ENCODE data around the gene RAB39A. TPM values are rescaled to one million over a fixed set of nuclear protein-coding genes. Genes with fewer than 3 reads are reported as not detected.

The RAB39A gene
- polyA plus RNA-seq, 4 donors: 0.27 to 2.1 (median 0.58) TPM; not detected in 1

DNA sequence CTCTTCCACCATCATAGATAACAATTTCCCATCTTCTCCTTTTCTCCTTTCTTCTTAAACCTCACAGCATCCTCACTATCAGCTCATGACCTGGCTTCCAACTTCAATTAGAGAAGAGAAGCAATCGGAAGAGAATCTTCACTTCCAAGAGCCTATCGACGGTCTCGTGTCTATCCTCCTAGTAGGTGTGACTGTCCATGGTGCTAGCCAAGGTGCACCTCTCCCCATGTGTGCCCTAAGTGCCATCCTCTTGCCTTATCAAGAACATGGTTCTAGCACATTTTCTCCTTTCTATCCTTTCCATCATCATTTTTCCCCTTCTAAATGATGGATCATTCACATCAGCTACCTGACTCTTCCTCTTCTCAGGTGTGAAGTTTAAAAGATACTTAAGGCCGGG is 75.4 kb downstream of the RAB39A start:
- Histone ChIP-seq H3K27ac (ENCODE audit: low read depth in 1 of 3, low read length in 2 of 3) (no peak overlapping the region), H3K4me1 (ENCODE audit: control insufficient read depth in 3 of 3, insufficient read depth in 2 of 3, low read depth in 1 of 3, low read length in 2 of 3) (peaks cover 0 to 2% (median 0%) of the 10 kb centered on the region in 3 donors), H3K27me3 (ENCODE audit: control insufficient read depth in 3 of 3, insufficient read depth in 3 of 3, low read length in 3 of 3) (no peaks in the 10 kb centered on the region), H3K9me3 (ENCODE audit: control insufficient read depth in 2 of 2, insufficient read depth in 1 of 2, low read depth in 1 of 2, low read length in 1 of 2) (no peaks in the 10 kb centered on the region), H3K4me3 (ENCODE audit: low read depth in 1 of 3, low read length in 3 of 3) (no peak overlapping the region), H3K36me3 (ENCODE audit: control insufficient read depth in 3 of 3, insufficient read depth in 2 of 3, low read depth in 1 of 3, low read length in 3 of 3) (no peaks in the 10 kb centered on the region)
- FAIRE-seq: no peak
- 90 to 94% (median 91%) methylated on average over 5 of the region's 5 CpGs for WGBS, 3 donors
- no peak for DNase-seq

DNA sequence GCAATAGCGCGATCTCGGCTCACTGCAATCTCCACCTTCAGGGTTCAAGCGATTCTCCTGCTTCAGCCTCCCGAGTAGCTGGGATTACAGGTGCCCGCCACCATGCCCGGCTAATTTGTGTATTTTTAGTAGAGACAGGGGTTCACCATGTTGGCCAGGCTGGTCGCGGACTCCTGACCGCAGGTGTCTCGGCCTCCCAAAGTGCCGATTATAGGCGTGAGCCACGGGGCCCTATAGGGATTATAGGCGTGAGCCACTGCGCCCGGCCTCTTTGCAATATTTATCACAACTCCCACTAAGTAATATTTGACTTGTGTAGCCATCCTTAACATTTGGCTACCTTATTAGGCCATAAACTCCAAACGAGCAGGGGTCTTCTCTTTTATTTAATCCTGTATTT is 79.6 kb downstream of the RAB39A start:
- no peak for FAIRE-seq

DNA sequence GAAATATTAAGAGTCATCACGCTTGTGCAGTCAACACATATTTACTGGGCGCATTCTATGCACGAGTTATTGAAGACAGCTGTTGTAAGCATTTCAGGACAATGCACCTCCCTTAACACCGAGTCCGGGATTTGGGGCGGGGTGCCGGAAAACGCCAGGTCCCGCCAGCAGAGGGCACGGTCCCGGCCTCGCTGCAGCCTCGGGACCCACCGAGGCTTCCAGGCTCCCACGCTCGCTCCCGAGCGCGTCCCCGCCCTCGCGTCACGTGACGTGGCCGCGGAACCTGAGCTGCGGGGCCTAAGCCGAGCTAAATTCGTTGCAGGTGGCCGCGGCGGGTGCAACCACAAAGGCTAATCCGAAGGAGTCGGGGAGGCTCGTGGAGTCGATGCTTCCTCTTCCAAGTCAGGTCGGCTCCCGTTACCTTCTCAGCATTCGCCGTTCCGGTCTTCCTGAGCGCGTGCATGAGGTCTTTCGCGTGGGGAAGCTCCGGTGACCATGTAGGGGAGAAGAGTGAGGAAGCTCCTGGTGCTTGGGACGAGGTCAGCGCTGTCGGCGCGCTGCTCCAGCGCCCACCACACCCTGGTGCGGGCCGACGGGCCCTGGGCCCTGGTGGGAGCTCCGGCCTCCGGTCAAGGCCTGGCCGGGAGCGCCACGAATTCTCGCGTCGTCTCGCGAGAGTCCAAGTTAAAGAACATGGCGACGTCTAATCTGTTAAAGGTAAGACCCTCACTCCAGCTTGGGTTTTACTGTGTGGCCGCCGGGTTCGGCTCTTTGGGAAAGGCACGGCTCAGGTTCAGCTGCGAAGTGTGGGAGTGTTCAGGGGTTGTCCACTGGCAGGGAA is 80.6 kb downstream of the RAB39A start, which contains the start of gene CUL5:
CUL5 (plus strand) TSS at position 243 of the 841 bp plus-strand sequence; CDS start at position 694, 451 bp downstream.
- Histone ChIP-seq H3K36me3 (ENCODE audit: control insufficient read depth in 3 of 3, insufficient read depth in 2 of 3, low read depth in 1 of 3, low read length in 3 of 3) (no peaks in the 10 kb centered on the region), H3K4me1 (ENCODE audit: control insufficient read depth in 3 of 3, insufficient read depth in 2 of 3, low read depth in 1 of 3, low read length in 2 of 3) (peaks cover 0 to 5% (median 2%) of the 10 kb centered on the region in 3 donors), H3K27me3 (ENCODE audit: control insufficient read depth in 3 of 3, insufficient read depth in 3 of 3, low read length in 3 of 3) (no peaks in the 10 kb centered on the region), H3K4me3 (ENCODE audit: low read depth in 1 of 3, low read length in 3 of 3) (peak within 1 kb of the TSS; percentile 79 to 99 (median 90)), H3K9me3 (ENCODE audit: control insufficient read depth in 2 of 2, insufficient read depth in 1 of 2, low read depth in 1 of 2, low read length in 1 of 2) (no peaks in the 10 kb centered on the region), H3K27ac (ENCODE audit: low read depth in 1 of 3, low read length in 2 of 3) (peak within 1 kb of the TSS; percentile 95 to 100 (median 98))
- 0% methylated on average over 72 of the region's 72 CpGs for WGBS, 3 donors
- DNase-seq (peak; percentile 88 to 98), FAIRE-seq (no peak)

More for the DNA sequence above, 79.6 kb downstream of the RAB39A start:
- 94 to 95% (median 94%) methylated on average over 18 of the region's 18 CpGs for WGBS, 3 donors
- Histone ChIP-seq H3K36me3 (ENCODE audit: control insufficient read depth in 3 of 3, insufficient read depth in 2 of 3, low read depth in 1 of 3, low read length in 3 of 3) (no peaks in the 10 kb centered on the region), H3K4me1 (ENCODE audit: control insufficient read depth in 3 of 3, insufficient read depth in 2 of 3, low read depth in 1 of 3, low read length in 2 of 3) (peaks cover 0 to 5% (median 2%) of the 10 kb centered on the region in 3 donors), H3K4me3 (ENCODE audit: low read depth in 1 of 3, low read length in 3 of 3) (no peak overlapping the region), H3K27ac (ENCODE audit: low read depth in 1 of 3, low read length in 2 of 3) (no peak overlapping the region), H3K27me3 (ENCODE audit: control insufficient read depth in 3 of 3, insufficient read depth in 3 of 3, low read length in 3 of 3) (no peaks in the 10 kb centered on the region), H3K9me3 (ENCODE audit: control insufficient read depth in 2 of 2, insufficient read depth in 1 of 2, low read depth in 1 of 2, low read length in 1 of 2) (no peaks in the 10 kb centered on the region)
- no peak for DNase-seq

DNA sequence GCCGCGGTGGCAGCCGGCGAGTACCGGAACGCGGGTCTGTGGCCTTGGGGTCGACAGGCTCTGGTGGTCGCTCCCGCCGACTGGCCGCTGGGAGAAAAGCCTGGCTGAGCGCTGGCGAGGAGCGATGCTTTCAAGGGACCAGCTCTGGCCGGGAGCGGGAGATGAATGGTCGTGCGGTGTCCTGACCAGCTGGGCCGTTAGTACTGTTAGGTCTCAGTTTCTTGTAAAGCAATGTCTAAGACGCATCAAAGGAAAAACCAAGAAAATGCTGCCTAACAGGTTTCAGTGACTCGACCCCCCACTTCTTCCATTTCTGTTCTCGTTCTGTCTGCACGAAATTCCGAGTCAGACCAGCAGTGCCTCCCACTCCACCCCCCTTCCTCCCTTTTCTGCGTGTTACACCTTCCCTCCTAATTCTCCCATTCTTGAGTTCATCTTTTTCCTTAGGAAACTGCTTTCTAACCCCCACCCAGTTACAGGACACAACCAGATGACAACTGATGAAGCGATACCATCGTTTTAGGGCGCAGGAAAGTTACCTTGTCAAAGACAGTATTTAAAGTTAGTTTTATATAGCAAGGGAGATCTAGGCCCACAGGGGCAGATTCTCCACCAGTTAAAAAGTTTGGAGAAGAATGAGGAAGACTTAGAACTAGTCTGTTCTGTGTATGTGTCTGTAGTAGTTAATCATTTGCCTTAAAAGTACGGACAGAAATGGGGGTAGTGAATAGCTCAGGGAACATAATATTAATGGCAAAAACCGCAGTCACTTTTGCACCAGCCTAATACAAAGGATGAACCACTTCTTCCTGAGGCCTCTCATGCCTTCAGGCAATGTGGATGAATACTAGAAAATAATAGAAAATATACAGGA is 81.5 kb downstream of the RAB39A start:
- Histone ChIP-seq H3K4me1 (ENCODE audit: control insufficient read depth in 3 of 3, insufficient read depth in 2 of 3, low read depth in 1 of 3, low read length in 2 of 3) (peaks cover 0 to 5% (median 2%) of the 10 kb centered on the region in 3 donors), H3K36me3 (ENCODE audit: control insufficient read depth in 3 of 3, insufficient read depth in 2 of 3, low read depth in 1 of 3, low read length in 3 of 3) (no peaks in the 10 kb centered on the region), H3K9me3 (ENCODE audit: control insufficient read depth in 2 of 2, insufficient read depth in 1 of 2, low read depth in 1 of 2, low read length in 1 of 2) (no peaks in the 10 kb centered on the region), H3K4me3 (ENCODE audit: low read depth in 1 of 3, low read length in 3 of 3) (peak overlapping the region; percentile 79 to 99 (median 90)), H3K27me3 (ENCODE audit: control insufficient read depth in 3 of 3, insufficient read depth in 3 of 3, low read length in 3 of 3) (no peaks in the 10 kb centered on the region), H3K27ac (ENCODE audit: low read depth in 1 of 3, low read length in 2 of 3) (peak overlapping the region; percentile 95 to 100 (median 98))
- 1 to 2% (median 1%) methylated on average over 28 to 31 of the region's 31 CpGs for whole genome bisulfite sequencing, 3 donors
- DNase-seq: peak in 1 of 2 donors; percentile 15
- no peak for FAIRE-seq

DNA sequence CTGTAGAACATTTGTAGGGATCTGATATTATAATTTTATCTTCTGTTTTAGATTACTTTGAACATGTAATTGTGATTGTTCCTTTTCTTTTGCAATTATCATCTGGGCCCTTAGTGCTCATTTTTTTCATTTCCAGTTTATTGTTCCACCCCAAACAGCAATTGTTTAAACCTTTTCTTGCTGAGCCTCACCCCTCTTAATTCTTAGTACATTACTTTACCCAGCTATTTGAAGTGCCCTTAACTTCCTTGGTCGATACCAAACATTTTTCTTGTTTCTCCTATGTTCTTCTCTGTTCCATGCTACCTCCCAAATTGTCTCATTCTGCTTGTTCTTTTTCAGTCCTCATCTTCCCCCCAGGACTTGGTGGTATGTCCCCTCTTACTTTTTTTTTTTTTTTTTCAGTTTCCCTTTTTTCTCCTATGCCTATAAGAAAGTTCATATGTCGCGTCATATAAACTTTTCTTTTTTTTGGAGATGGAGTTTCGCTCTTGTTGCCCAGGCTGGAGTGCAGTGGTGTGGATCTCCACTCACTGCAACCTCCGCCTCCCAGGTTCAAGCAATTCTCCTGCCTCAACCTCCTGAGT is 84.0 kb downstream of the RAB39A start:
- FAIRE-seq: no peak
- no peaks in the 10 kb centered on the region for H3K9me3 ChIP-seq (ENCODE audit: control insufficient read depth in 2 of 2, insufficient read depth in 1 of 2, low read depth in 1 of 2, low read length in 1 of 2)
- WGBS, 3 donors: 93 to 97% (median 94%) methylated on average over 5 of the region's 5 CpGs

More for the DNA sequence above, 84.0 kb downstream of the RAB39A start:
- H3K27me3 ChIP-seq (ENCODE audit: control insufficient read depth in 3 of 3, insufficient read depth in 3 of 3, low read length in 3 of 3): no peaks in the 10 kb centered on the region
- H3K4me1 ChIP-seq (ENCODE audit: control insufficient read depth in 3 of 3, insufficient read depth in 2 of 3, low read depth in 1 of 3, low read length in 2 of 3): peaks cover 0 to 5% (median 2%) of the 10 kb centered on the region in 3 donors
- H3K36me3 ChIP-seq (ENCODE audit: control insufficient read depth in 3 of 3, insufficient read depth in 2 of 3, low read depth in 1 of 3, low read length in 3 of 3): peaks cover 0 to 2% (median 0%) of the 10 kb centered on the region in 3 donors
- DNase-seq: no peak
- no peak overlapping the region for H3K4me3 ChIP-seq (ENCODE audit: low read depth in 1 of 3, low read length in 3 of 3)
- no peak overlapping the region for H3K27ac ChIP-seq (ENCODE audit: low read depth in 1 of 3, low read length in 2 of 3)

Other genes with a start within 250 kb of the RAB39A start
- 1 to 10 TPM in 1 of 4 donors, under 1 TPM in 1, not detected in 2; 0.15 to 6.2 TPM for gene SLN, start 216.4 kb upstream of the RAB39A start, polyA plus RNA-seq
- 10 to 100 TPM; 10.3 to 21.5 (median 13.3) TPM for gene SLC35F2, start 69.7 kb upstream of the RAB39A start, polyA plus RNA-seq
- 10 to 100 TPM in 1 of 4 donors, 1 to 10 TPM in 3; 5.7 to 26.7 (median 6.0) TPM for gene CUL5, start 80.5 kb downstream of the RAB39A start, polyA plus RNA-seq
- gene ACAT1, start 193.1 kb downstream of the RAB39A start, polyA plus RNA-seq: 100 to 1,000 TPM in 2 of 4 donors, 10 to 100 TPM in 2; 22.5 to 188 (median 107) TPM

Measured in small intestine (tissue), 7 donors.